Measurements from ENCODE around the gene EGLN1. TPM values are rescaled to one million over a fixed set of nuclear protein-coding genes. Genes with fewer than 3 reads are reported as not detected.

EGLN1 gene
- polyA plus RNA-seq, 1 of the 3 experiments (the other 2 are of a cell fraction), result 10.7 TPM

- Histone ChIP-seq H3K4me2 (no peak overlapping the region), H3K4me1 (ENCODE audit: control insufficient read depth in 1 of 2, insufficient read depth in 2 of 2, low read depth in 1 of 2, low read length in 1 of 2) (no peaks in the 10 kb centered on the region), H3K27ac (ENCODE audit: low read depth in 2 of 2, low read length in 1 of 2) (no peak overlapping the region), H4K20me1 (ENCODE audit: insufficient read depth) (no peaks in the 10 kb centered on the region), H3K9me2 (no peaks in the 10 kb centered on the region), H2AFZ (ENCODE audit: low read depth) (no peak overlapping the region), H3K9me3 (no peaks in the 10 kb centered on the region; the same call in 1 of the 2 replicates), H3F3A (replicated peaks; ENCODE audit: insufficient read depth) (no peaks in the 10 kb centered on the region), H3K9ac (no peak overlapping the region), H3K4me3 (ENCODE audit: low read depth in 2 of 2, low read length in 1 of 2) (no peak overlapping the region), H3K36me3 (replicated peaks in 1 of 2; ENCODE audit: control insufficient read depth in 1 of 2, insufficient read depth in 2 of 2, low read length in 1 of 2) (no peaks in the 10 kb centered on the region), H3K27me3 (ENCODE audit: insufficient read depth) (no peaks in the 10 kb centered on the region), H3K79me2 (ENCODE audit: insufficient read depth) (no peaks in the 10 kb centered on the region)
- no peak for DNase-seq
- no peak for TF ChIP-seq USF1 (IDR thresholded peaks at IDR 0.05; ENCODE audit: borderline replicate concordance, low read depth)
- TF ChIP-seq GABPA (IDR thresholded peaks at IDR 0.05; ENCODE audit: low read depth), result no peak
- TF ChIP-seq JUND (IDR thresholded peaks at IDR 0.05), result no peak
- no peak for TF ChIP-seq EP300 (IDR thresholded peaks at IDR 0.05; ENCODE audit: borderline replicate concordance in 1 of 2, low read depth in 1 of 2, low read length in 1 of 2)
- TF ChIP-seq NRF1 (IDR thresholded peaks at IDR 0.05; ENCODE audit: low read depth, low read length), result no peak
- no peak for TF ChIP-seq ELF1 (IDR thresholded peaks at IDR 0.05)
- no peak for TF ChIP-seq EZH2phosphoT487 (IDR thresholded peaks at IDR 0.05; ENCODE audit: borderline replicate concordance, low read depth)
- TF ChIP-seq RAD21 (IDR thresholded peaks at IDR 0.05; ENCODE audit: low read length), result no peak
- TF ChIP-seq YY1 (IDR thresholded peaks at IDR 0.05; ENCODE audit: low read depth), result no peak
- TF ChIP-seq CHD2 (IDR thresholded peaks at IDR 0.05; ENCODE audit: low read length, partially characterized antibody), result no peak
- no peak for TF ChIP-seq CTCF (IDR thresholded peaks at IDR 0.05)
- TF ChIP-seq REST (IDR thresholded peaks at IDR 0.05; ENCODE audit: low read depth, low read length), result no peak
- no peak for TF ChIP-seq PBX3 (IDR thresholded peaks at IDR 0.05)
- TF ChIP-seq NFIC (IDR thresholded peaks at IDR 0.05; ENCODE audit: borderline replicate concordance), result no peak
- no peak for TF ChIP-seq FOXJ3 (CRISPR knock-in tag; IDR thresholded peaks at IDR 0.05)
- no peak for TF ChIP-seq TEAD4 (IDR thresholded peaks at IDR 0.05; ENCODE audit: borderline replicate concordance, insufficient read depth)
- TF ChIP-seq TAF1 (IDR thresholded peaks at IDR 0.05; ENCODE audit: borderline replicate concordance, low read depth, low read length), result no peak
- TF ChIP-seq SMC3 (IDR thresholded peaks at IDR 0.05; ENCODE audit: low read depth, low read length), result no peak
- no peak for TF ChIP-seq POLR2AphosphoS5 (IDR thresholded peaks at IDR 0.05; ENCODE audit: low read depth, low read length)
- no peak for TF ChIP-seq MXI1 (IDR thresholded peaks at IDR 0.05; ENCODE audit: low read depth, low read length)
- POLR2A ChIA-PET, result no interaction called here
- CTCF ChIA-PET, result no interaction called here
- WGBS (ENCODE audit: low lambda C conversion rate), result 86% methylated on average over 5 of the region's 5 CpGs
These were observed 24.1 kb upstream of the EGLN1 start for GRCh38 chr1:231446138-231446537.

Measured in SK-N-SH (cell line).